Measurements from ENCODE around the gene MSRB1. TPM values are rescaled to one million over a fixed set of nuclear protein-coding genes. Genes with fewer than 3 reads are reported as not detected.

Gene MSRB1
- total RNA-seq, 1 experiment from 2014 or later: 49.4 TPM

DNA sequence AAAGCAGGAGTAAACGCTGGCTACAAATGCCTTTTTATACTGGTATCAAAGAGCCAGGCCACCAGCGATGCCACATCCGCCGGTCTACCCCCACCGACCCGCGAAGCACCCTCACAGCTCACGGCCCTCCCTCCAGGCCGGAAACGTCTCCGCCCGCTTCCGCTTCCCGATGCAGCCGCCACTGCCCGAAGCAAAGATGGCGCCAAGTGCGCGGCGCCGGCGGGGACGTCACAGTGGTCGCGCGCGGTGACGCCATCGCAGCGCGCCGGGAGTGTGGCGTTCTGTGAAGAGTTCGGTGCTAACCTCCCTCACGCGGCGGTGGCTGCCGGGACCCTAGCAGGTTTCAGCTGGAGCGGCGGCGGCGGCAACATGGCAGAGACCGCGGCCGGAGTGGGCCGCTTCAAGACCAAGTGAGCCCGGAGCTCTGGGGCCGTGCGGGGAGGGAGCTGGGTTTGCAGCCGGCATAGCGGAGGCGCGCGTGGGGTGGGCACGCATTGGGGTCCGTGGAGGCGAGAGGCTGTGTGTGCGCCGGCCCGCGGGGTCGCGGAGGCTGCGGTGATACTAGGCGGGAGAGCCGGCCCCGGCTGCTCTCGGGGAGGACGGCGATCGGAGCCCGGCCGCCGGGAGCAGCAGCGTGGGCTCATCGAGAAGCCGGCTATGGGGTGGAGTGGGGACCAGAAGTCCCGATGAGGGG, 28.9 kb upstream of the MSRB1 start, which contains the start of gene TBL3:
Gene TBL3, plus strand, starts transcription at position 258 of the 694 bp plus-strand sequence. Its CDS starts 112 bp downstream, at position 370.
- H3K4me2 ChIP-seq: peak within 1 kb of the TSS; percentile 100
- peak within 1 kb of the TSS; percentile 89 for H2AFZ ChIP-seq
- intact Hi-C loops (cut with micrococcal nuclease; ENCODE audit: unreplicated experiment): no loop called here
- ChIA-PET POLR2A (ENCODE audit: unreplicated experiment) (interaction anchor here (0.6 to 0.9 kb wide), 4 partner anchors 12 to 70 kb away, joined by 3 to 8 read pairs (median 3); no protein-coding TSS in a partner anchor), CTCF (interaction anchor here (1.2 kb wide), 1 partner anchor 169 kb away, joined by 9 read pairs; no protein-coding TSS in a partner anchor)
- H4K20me1 ChIP-seq (ENCODE audit: insufficient read depth): peaks cover 7% of the 10 kb centered on the region; the same call in 1 of the 2 replicates
- peaks cover 16% of the 10 kb centered on the region for H3K4me1 ChIP-seq (replicated peaks; ENCODE audit: insufficient read depth)
- H3K79me2 ChIP-seq (ENCODE audit: low read depth): peaks cover 38% of the 10 kb centered on the region
- H3K27me3 ChIP-seq (ENCODE audit: insufficient read depth, low read depth): no peaks in the 10 kb centered on the region
- peak; percentile 86 to 98 for DNase-seq
- peak within 1 kb of the TSS; percentile 66 for H3K27ac ChIP-seq
- TF ChIP-seq EZH2 (IDR thresholded peaks at IDR 0.05; ENCODE audit: low read depth): no peak
- TF ChIP-seq, protein P1, sequence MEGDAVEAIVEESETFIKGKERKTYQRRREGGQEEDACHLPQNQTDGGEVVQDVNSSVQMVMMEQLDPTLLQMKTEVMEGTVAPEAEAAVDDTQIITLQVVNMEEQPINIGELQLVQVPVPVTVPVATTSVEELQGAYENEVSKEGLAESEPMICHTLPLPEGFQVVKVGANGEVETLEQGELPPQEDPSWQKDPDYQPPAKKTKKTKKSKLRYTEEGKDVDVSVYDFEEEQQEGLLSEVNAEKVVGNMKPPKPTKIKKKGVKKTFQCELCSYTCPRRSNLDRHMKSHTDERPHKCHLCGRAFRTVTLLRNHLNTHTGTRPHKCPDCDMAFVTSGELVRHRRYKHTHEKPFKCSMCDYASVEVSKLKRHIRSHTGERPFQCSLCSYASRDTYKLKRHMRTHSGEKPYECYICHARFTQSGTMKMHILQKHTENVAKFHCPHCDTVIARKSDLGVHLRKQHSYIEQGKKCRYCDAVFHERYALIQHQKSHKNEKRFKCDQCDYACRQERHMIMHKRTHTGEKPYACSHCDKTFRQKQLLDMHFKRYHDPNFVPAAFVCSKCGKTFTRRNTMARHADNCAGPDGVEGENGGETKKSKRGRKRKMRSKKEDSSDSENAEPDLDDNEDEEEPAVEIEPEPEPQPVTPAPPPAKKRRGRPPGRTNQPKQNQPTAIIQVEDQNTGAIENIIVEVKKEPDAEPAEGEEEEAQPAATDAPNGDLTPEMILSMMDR (conservative IDR thresholded peaks at IDR 0.05): no peak
- H3K36me3 ChIP-seq (ENCODE audit: low read depth): no peaks in the 10 kb centered on the region; the same call in 1 of the 2 replicates
- BruUV-seq (replicated peaks): no TSS peak
- H3K4me3 ChIP-seq: peak within 1 kb of the TSS; percentile 75
- H3F3A ChIP-seq (ENCODE audit: insufficient read depth, low read depth): peaks cover 18% of the 10 kb centered on the region; the same call in 1 of the 2 replicates
- no peaks in the 10 kb centered on the region for H3K9me2 ChIP-seq (ENCODE audit: insufficient read depth)
- no peaks in the 10 kb centered on the region for H3K9me3 ChIP-seq (ENCODE audit: insufficient read depth, low read depth)

DNA sequence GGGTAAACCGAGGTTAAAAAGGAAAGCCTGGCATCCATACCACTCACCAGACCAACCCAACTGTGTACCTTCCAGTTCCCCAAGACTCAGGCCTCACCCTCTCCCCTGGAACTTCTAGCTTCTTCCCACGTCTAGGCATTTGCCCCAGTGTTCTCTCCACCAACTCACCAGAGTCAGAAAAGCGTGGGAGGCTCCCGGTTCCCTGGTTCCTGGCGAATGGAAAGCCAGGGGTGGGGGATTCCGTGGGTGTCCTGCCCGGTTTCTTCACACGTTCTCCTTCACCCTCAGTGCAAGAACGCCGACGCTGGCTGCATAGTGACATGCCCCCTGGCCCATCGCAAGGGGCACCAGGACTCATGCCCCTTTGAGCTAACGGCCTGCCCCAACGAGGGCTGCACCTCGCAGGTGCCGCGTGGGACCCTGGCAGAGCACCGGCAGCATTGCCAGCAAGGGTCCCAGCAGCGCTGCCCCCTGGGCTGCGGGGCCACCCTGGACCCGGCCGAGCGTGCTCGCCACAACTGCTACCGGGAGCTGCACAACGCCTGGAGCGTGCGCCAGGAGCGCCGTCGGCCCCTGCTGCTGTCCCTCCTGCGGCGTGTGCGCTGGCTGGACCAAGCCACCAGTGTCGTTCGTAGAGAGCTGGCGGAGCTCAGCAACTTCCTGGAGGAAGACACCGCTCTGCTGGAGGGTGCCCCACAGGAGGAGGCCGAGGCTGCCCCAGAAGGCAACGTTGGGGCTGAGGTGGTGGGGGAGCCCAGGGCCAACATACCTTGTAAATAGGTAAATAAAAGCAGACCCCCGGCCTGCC, 25.4 kb upstream of the MSRB1 start:
- H3F3A ChIP-seq (ENCODE audit: insufficient read depth, low read depth): peaks cover 24% of the 10 kb centered on the region
- H2AFZ ChIP-seq: no peak overlapping the region
- no TSS peak for BruUV-seq (replicated peaks)
- peaks cover 8% of the 10 kb centered on the region for H3K36me3 ChIP-seq (ENCODE audit: low read depth)
- H3K4me1 ChIP-seq (replicated peaks; ENCODE audit: insufficient read depth): peaks cover 18% of the 10 kb centered on the region
- H3K4me2 ChIP-seq: no peak overlapping the region
- H3K27me3 ChIP-seq (ENCODE audit: insufficient read depth, low read depth): no peaks in the 10 kb centered on the region
- H3K9me3 ChIP-seq (ENCODE audit: insufficient read depth, low read depth): no peaks in the 10 kb centered on the region
- H3K27ac ChIP-seq: no peak overlapping the region
- H3K9me2 ChIP-seq (ENCODE audit: insufficient read depth): no peaks in the 10 kb centered on the region
- ChIA-PET POLR2A (ENCODE audit: unreplicated experiment) (no interaction called here), CTCF (no interaction called here)
- intact Hi-C loops (cut with micrococcal nuclease; ENCODE audit: unreplicated experiment): no loop called here
- no peak for DNase-seq
- peaks cover 8% of the 10 kb centered on the region for H4K20me1 ChIP-seq (ENCODE audit: insufficient read depth)
- no peak for TF ChIP-seq EZH2 (IDR thresholded peaks at IDR 0.05; ENCODE audit: low read depth)
- TF ChIP-seq, protein P1 (conservative IDR thresholded peaks at IDR 0.05): no peak
- peaks cover 60% of the 10 kb centered on the region for H3K79me2 ChIP-seq (ENCODE audit: low read depth)
- H3K4me3 ChIP-seq: no peak overlapping the region

DNA sequence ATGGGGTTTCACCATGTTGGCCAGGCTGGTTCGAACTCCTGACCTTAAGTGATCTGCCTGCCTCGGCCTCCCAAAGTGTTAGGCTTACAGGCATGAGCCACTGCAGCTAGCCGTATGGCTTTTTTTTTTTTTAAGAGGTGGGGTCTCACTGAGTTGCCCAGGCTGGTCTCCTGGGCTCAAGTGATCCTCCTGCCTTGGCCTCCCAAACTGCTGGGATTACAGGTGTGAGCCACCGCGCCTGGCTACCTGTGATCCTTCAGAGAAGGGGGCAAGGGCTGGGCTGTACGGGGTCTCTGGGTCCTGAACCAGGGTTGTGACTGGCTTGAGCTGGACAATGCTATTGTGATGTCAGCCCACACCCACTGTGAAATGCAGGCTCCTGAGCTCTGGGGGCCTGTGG, 23.5 kb upstream of the MSRB1 start, which contains the start of gene RNF151:
Gene RNF151, plus strand, starts transcription at position 397 of the 400 bp plus-strand sequence. CDS start 26 bp downstream, outside the sequence.
- intact Hi-C loops (cut with micrococcal nuclease; ENCODE audit: unreplicated experiment): no loop called here

More for the DNA sequence above, 23.5 kb upstream of the MSRB1 start, which contains the start of gene RNF151:
- TF ChIP-seq, protein P1 (conservative IDR thresholded peaks at IDR 0.05): no peak
- no peak for TF ChIP-seq EZH2 (IDR thresholded peaks at IDR 0.05; ENCODE audit: low read depth)
- H3K4me3 ChIP-seq: peak within 1 kb of the TSS; percentile 83
- DNase-seq: no peak
- CTCF ChIA-PET: no interaction called here
- no peak within 1 kb of the TSS for H2AFZ ChIP-seq
- H3K27me3 ChIP-seq (ENCODE audit: insufficient read depth, low read depth): no peaks in the 10 kb centered on the region
- POLR2A ChIA-PET (ENCODE audit: unreplicated experiment): no interaction called here
- peak within 1 kb of the TSS; percentile 96 for H3K4me2 ChIP-seq
- H3K9me3 ChIP-seq (ENCODE audit: insufficient read depth, low read depth): no peaks in the 10 kb centered on the region
- peaks cover 40% of the 10 kb centered on the region for H3F3A ChIP-seq (ENCODE audit: insufficient read depth, low read depth)
- peaks cover 63% of the 10 kb centered on the region for H3K79me2 ChIP-seq (ENCODE audit: low read depth)
- BruUV-seq (replicated peaks): no TSS peak
- H3K4me1 ChIP-seq (replicated peaks; ENCODE audit: insufficient read depth): peaks cover 10% of the 10 kb centered on the region; the same call in 1 of the 2 replicates
- peak within 1 kb of the TSS; percentile 55; the same call in 1 of the 2 replicates for H3K27ac ChIP-seq
- H3K36me3 ChIP-seq (ENCODE audit: low read depth): peaks cover 22% of the 10 kb centered on the region
- no peaks in the 10 kb centered on the region for H3K9me2 ChIP-seq (ENCODE audit: insufficient read depth)
- H4K20me1 ChIP-seq (ENCODE audit: insufficient read depth): peaks cover 26% of the 10 kb centered on the region

Measured in PC-9 (cell line).